Measurements from ENCODE around the gene CDH23. TPM values are rescaled to one million over a fixed set of nuclear protein-coding genes. Genes with fewer than 3 reads are reported as not detected.

Gene CDH23
- polyA plus RNA-seq, 2 of the 4 experiments (the other 2 are of a cell fraction) = 1.1 to 2.3 TPM

GRCh38 chr10:71631007-71631861 lies 234.5 kb downstream of the CDH23 start:
- WGBS (ENCODE audit: missing lambda C conversion rate) = 70% methylated on average over 6 of the region's 6 CpGs
- FAIRE-seq (no peak), ATAC-seq (no peak), DNase-seq (ENCODE audit: low read depth in 1 of 2, low spot score in 1 of 2) (no peak)
- TF ChIP-seq ZSCAN20 (CRISPR knock-in tag; IDR thresholded peaks at IDR 0.05) (no peak), FOSL2 (IDR thresholded peaks at IDR 0.05) (no peak), FOSL2 (CRISPR knock-in tag; IDR thresholded peaks at IDR 0.05) (no peak), MAZ (IDR thresholded peaks at IDR 0.05; ENCODE audit: borderline replicate concordance, low read depth, low read length) (no peak), RFX5 (IDR thresholded peaks at IDR 0.05) (no peak), CEBPB (IDR thresholded peaks at IDR 0.05) (no peak), CBX2 (IDR thresholded peaks at IDR 0.05; ENCODE audit: borderline replicate concordance, low read depth) (no peak), NR3C1 (IDR thresholded peaks at IDR 0.05) (no peak), CHD2 (IDR thresholded peaks at IDR 0.05; ENCODE audit: low read length, partially characterized antibody) (no peak), ZFP36 (IDR thresholded peaks at IDR 0.05; ENCODE audit: borderline replicate concordance, partially characterized antibody) (no peak), RARB (CRISPR knock-in tag; IDR thresholded peaks at IDR 0.05) (no peak), TFCP2L1 (CRISPR knock-in tag; IDR thresholded peaks at IDR 0.05) (no peak), HDAC2 (IDR thresholded peaks at IDR 0.05) (no peak), MYC (IDR thresholded peaks at IDR 0.05; ENCODE audit: borderline replicate concordance, low read length) (no peak), TP53 (CRISPR knock-in tag; IDR thresholded peaks at IDR 0.05) (no peak), MAX (IDR thresholded peaks at IDR 0.05) (no peak)
- TF ChIP-seq, protein P1, sequence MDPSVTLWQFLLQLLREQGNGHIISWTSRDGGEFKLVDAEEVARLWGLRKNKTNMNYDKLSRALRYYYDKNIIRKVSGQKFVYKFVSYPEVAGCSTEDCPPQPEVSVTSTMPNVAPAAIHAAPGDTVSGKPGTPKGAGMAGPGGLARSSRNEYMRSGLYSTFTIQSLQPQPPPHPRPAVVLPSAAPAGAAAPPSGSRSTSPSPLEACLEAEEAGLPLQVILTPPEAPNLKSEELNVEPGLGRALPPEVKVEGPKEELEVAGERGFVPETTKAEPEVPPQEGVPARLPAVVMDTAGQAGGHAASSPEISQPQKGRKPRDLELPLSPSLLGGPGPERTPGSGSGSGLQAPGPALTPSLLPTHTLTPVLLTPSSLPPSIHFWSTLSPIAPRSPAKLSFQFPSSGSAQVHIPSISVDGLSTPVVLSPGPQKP (IDR thresholded peaks at IDR 0.05; ENCODE audit: low read depth, low read length) = no peak
- no peaks in the 10 kb centered on the region for H3K9me3 ChIP-seq
- ChIA-PET POLR2A (no interaction called here), CTCF (interaction anchor here (1.1 to 1.9 kb wide), 5 partner anchors 11 to 318 kb away, joined by 3 to 7 read pairs (median 4); partner anchors contain the start of gene VSIR)
- no peak overlapping the region for H3K4me3 ChIP-seq
- no peak overlapping the region for H3K27ac ChIP-seq
- H3K4me1 ChIP-seq = no peaks in the 10 kb centered on the region
- H3K4me2 ChIP-seq = no peak overlapping the region

GRCh38 chr10:71632200-71632820 lies 235.6 kb downstream of the CDH23 start:
- TF ChIP-seq RCOR1 (IDR thresholded peaks at IDR 0.05; ENCODE audit: low read depth, low read length) (no peak), TP53 (CRISPR knock-in tag; IDR thresholded peaks at IDR 0.05) (no peak), CEBPB (IDR thresholded peaks at IDR 0.05) (no peak), HEYL (CRISPR knock-in tag; IDR thresholded peaks at IDR 0.05) (no peak), SREBF2 (IDR thresholded peaks at IDR 0.05) (no peak), FOSB (CRISPR knock-in tag; IDR thresholded peaks at IDR 0.05) (no peak), MAZ (IDR thresholded peaks at IDR 0.05; ENCODE audit: borderline replicate concordance, low read depth, low read length) (no peak), MAX (IDR thresholded peaks at IDR 0.05) (no peak), HDAC2 (IDR thresholded peaks at IDR 0.05) (no peak), PHF8 (IDR thresholded peaks at IDR 0.05; ENCODE audit: borderline replicate concordance, low read depth) (no peak), BCL3 (IDR thresholded peaks at IDR 0.05) (no peak), JUN (IDR thresholded peaks at IDR 0.05) (no peak), NFE2L2 (conservative IDR thresholded peaks at IDR 0.05; ENCODE audit: low read length) (no peak), JUNB (IDR thresholded peaks at IDR 0.05) (no peak), EP300 (IDR thresholded peaks at IDR 0.05) (no peak), NPAS2 (CRISPR knock-in tag; IDR thresholded peaks at IDR 0.05; ENCODE audit: borderline replicate concordance) (no peak), EHF (CRISPR knock-in tag; IDR thresholded peaks at IDR 0.05) (no peak)
- TF ChIP-seq, protein P1 (IDR thresholded peaks at IDR 0.05; ENCODE audit: low read depth, low read length) = no peak
- TF ChIP-seq, protein P2, sequence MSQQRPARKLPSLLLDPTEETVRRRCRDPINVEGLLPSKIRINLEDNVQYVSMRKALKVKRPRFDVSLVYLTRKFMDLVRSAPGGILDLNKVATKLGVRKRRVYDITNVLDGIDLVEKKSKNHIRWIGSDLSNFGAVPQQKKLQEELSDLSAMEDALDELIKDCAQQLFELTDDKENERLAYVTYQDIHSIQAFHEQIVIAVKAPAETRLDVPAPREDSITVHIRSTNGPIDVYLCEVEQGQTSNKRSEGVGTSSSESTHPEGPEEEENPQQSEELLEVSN (IDR thresholded peaks at IDR 0.05; ENCODE audit: borderline replicate concordance, low read depth) = no peak
- ChIA-PET POLR2A (no interaction called here), CTCF (interaction anchor here (1.0 to 1.8 kb wide), 4 partner anchors 8 to 62 kb away, joined by 3 to 4 read pairs (median 4); no protein-coding TSS in a partner anchor)
- Histone ChIP-seq H3K4me1 (no peaks in the 10 kb centered on the region), H3K9me3 (no peaks in the 10 kb centered on the region), H3K27ac (no peak overlapping the region), H3K4me2 (no peak overlapping the region), H3K4me3 (no peak overlapping the region)
- 47% methylated on average over 6 of the region's 6 CpGs for WGBS (ENCODE audit: missing lambda C conversion rate)
- no peak for ATAC-seq
- DNase-seq (ENCODE audit: low read depth in 1 of 2, low spot score in 1 of 2) = no peak
- FAIRE-seq = no peak

Data from A549 (cell line).